HL-60 (cell line): Measurements from ENCODE around the gene MGME1.

ENCODE experiments used
- CTCF ChIP-seq: IDR thresholded peaks from one replicate; pipeline ENCODE4 v1.5.1; 2011; ENCODE audit warnings: low read length, control low read depth, inconsistent platforms; ENCODE audit not compliant: insufficient read depth
- POLR2AphosphoS5 ChIP-seq: IDR thresholded peaks from 2 replicates; pipeline ENCODE4 v1.6.1; 2012; ENCODE audit warnings: low read depth
- SPI1 ChIP-seq: IDR thresholded peaks from 2 replicates; pipeline ENCODE4 v1.6.1; 2012; ENCODE audit warnings: low read depth, mild to moderate bottlenecking, borderline replicate concordance
- TF ChIP-seq, protein P1 (sequence below): IDR thresholded peaks from 2 replicates; pipeline ENCODE4 v1.6.1; 2012; ENCODE audit warnings: low read depth; ENCODE audit not compliant: insufficient replicate concordance

DNA sequence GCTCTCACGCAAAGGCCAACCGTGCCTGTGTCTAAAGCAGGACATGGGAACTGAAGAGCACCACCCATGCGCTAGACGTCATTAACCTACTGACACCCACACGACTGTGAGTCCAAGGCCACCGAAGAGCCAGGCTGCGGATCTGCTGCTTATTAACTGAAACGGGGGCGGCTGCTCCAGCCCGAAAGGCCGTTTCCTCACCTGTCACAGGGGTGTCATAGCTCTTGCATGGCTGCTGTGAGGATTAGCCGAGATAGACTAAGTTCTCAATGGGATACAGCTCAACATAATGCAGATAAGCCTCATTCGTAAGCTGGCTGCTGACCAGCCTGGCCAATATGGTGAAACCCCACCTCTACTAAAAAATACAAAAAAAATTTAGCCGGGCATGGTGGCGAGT is 62.2 kb downstream of the MGME1 start:
- TF ChIP-seq CTCF (no peak), POLR2AphosphoS5 (no peak), SPI1 (no peak)
- TF ChIP-seq, protein P1, sequence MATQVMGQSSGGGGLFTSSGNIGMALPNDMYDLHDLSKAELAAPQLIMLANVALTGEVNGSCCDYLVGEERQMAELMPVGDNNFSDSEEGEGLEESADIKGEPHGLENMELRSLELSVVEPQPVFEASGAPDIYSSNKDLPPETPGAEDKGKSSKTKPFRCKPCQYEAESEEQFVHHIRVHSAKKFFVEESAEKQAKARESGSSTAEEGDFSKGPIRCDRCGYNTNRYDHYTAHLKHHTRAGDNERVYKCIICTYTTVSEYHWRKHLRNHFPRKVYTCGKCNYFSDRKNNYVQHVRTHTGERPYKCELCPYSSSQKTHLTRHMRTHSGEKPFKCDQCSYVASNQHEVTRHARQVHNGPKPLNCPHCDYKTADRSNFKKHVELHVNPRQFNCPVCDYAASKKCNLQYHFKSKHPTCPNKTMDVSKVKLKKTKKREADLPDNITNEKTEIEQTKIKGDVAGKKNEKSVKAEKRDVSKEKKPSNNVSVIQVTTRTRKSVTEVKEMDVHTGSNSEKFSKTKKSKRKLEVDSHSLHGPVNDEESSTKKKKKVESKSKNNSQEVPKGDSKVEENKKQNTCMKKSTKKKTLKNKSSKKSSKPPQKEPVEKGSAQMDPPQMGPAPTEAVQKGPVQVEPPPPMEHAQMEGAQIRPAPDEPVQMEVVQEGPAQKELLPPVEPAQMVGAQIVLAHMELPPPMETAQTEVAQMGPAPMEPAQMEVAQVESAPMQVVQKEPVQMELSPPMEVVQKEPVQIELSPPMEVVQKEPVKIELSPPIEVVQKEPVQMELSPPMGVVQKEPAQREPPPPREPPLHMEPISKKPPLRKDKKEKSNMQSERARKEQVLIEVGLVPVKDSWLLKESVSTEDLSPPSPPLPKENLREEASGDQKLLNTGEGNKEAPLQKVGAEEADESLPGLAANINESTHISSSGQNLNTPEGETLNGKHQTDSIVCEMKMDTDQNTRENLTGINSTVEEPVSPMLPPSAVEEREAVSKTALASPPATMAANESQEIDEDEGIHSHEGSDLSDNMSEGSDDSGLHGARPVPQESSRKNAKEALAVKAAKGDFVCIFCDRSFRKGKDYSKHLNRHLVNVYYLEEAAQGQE: no peak
